ENCODE measurements around the gene CDH23.
A peak's percentile ranks its signal among the peaks of the same experiment; 100 is the strongest.

Gene CDH23

GRCh38 chr10:71547876-71548846, 151.4 kb downstream of the CDH23 start:
- TF ChIP-seq CTCF (conservative IDR thresholded peaks at IDR 0.05; ENCODE audit: low read depth, low read length) = peak; percentile 61
- DNase-seq (ENCODE audit: low read depth) = peak; percentile 89
- no peak overlapping the region for H3K4me3 ChIP-seq (ENCODE audit: low read depth, low read length)

- H3K4me3 ChIP-seq (ENCODE audit: low read depth, low read length) = no peak overlapping the region
- DNase-seq (ENCODE audit: low read depth) = no peak
These were observed 153.2 kb downstream of the CDH23 start for GRCh38 chr10:71549766-71550533.

GRCh38 chr10:71550628-71551027, 153.9 kb downstream of the CDH23 start:
- no peak for DNase-seq (ENCODE audit: low read depth)
- no peak for TF ChIP-seq CTCF (conservative IDR thresholded peaks at IDR 0.05; ENCODE audit: low read depth, low read length)
- H3K4me3 ChIP-seq (ENCODE audit: low read depth, low read length) = no peak overlapping the region

More at GRCh38 chr10:71549766-71550533, 153.2 kb downstream of the CDH23 start:
- TF ChIP-seq CTCF (conservative IDR thresholded peaks at IDR 0.05; ENCODE audit: low read depth, low read length) = no peak

GRCh38 chr10:71551970-71552369, 155.2 kb downstream of the CDH23 start:
- TF ChIP-seq CTCF (conservative IDR thresholded peaks at IDR 0.05; ENCODE audit: low read depth, low read length) = no peak
- no peak for DNase-seq (ENCODE audit: low read depth)
- H3K4me3 ChIP-seq (ENCODE audit: low read depth, low read length) = no peak overlapping the region

- DNase-seq (ENCODE audit: low read depth) = no peak
- H3K4me3 ChIP-seq (ENCODE audit: low read depth, low read length) = no peak overlapping the region
These were observed 156.7 kb downstream of the CDH23 start for GRCh38 chr10:71553432-71553831.

GRCh38 chr10:71554671-71555070, 158.0 kb downstream of the CDH23 start:
- no peak for DNase-seq (ENCODE audit: low read depth)
- no peak for TF ChIP-seq CTCF (conservative IDR thresholded peaks at IDR 0.05; ENCODE audit: low read depth, low read length)
- no peak overlapping the region for H3K4me3 ChIP-seq (ENCODE audit: low read depth, low read length)

More at GRCh38 chr10:71553432-71553831, 156.7 kb downstream of the CDH23 start:
- TF ChIP-seq CTCF (conservative IDR thresholded peaks at IDR 0.05; ENCODE audit: low read depth, low read length) = no peak

Data from choroid plexus epithelial cell (primary cell).